Osteocyte (in vitro differentiated cells): ENCODE measurements around the gene SPATS2L. TPM values are rescaled to one million over a fixed set of nuclear protein-coding genes. Genes with fewer than 3 reads are reported as not detected.

Experiments used
- DNase-seq: peaks from one replicate; pipeline ENCODE4 v3.0.0; 2021; ENCODE audit warnings: mixed read lengths; ENCODE audit not compliant: unreplicated experiment; ENCODE audit errors: extremely low spot score
- H3K27ac Mint-ChIP-seq: one replicate; pipeline ENCODE4 v1.8.0; 2021; ENCODE audit warnings: mild to moderate bottlenecking, mixed read lengths; ENCODE audit not compliant: unreplicated experiment
- H3K27me3 Mint-ChIP-seq: one replicate; pipeline ENCODE4 v1.8.0; 2021; ENCODE audit warnings: mixed read lengths; ENCODE audit not compliant: unreplicated experiment
- H3K36me3 Mint-ChIP-seq: one replicate; pipeline ENCODE4 v1.8.0; 2021; ENCODE audit warnings: mixed read lengths; ENCODE audit not compliant: unreplicated experiment
- H3K4me1 Mint-ChIP-seq: one replicate; pipeline ENCODE4 v1.8.0; 2021; ENCODE audit warnings: mixed read lengths; ENCODE audit not compliant: unreplicated experiment
- H3K4me3 Mint-ChIP-seq: one replicate; pipeline ENCODE4 v1.8.0; 2021; ENCODE audit warnings: mild to moderate bottlenecking, moderate library complexity, mixed read lengths; ENCODE audit not compliant: unreplicated experiment
- H3K9me3 Mint-ChIP-seq: one replicate; pipeline ENCODE4 v1.8.0; 2021; ENCODE audit warnings: mixed read lengths; ENCODE audit not compliant: unreplicated experiment
- total RNA-seq: library from RNA; stranded (reverse); gene quantifications from 2 replicates; pipeline ENCODE4 v1.2.1, GENCODE V29; 2021
- TF ChIP-seq, protein P1 (sequence below): fragments of 200-600 bp; sonication (generic); IDR thresholded peaks from 2 replicates; pipeline ENCODE4 v1.5.0; 2021; ENCODE audit warnings: antibody characterized with exemption, mild to moderate bottlenecking, moderate library complexity

The SPATS2L gene
- total RNA-seq, 1 donor from 2014 or later: 152 TPM

- Mint-ChIP-seq H3K9me3 (no peaks in the 10 kb centered on the region), H3K4me3 (no peak overlapping the region), H3K36me3 (peaks cover 8% of the 10 kb centered on the region), H3K27ac (peak overlapping the region; percentile 31), H3K4me1 (peaks cover 51% of the 10 kb centered on the region), H3K27me3 (no peaks in the 10 kb centered on the region)
- no peak for DNase-seq
- TF ChIP-seq, protein P1, sequence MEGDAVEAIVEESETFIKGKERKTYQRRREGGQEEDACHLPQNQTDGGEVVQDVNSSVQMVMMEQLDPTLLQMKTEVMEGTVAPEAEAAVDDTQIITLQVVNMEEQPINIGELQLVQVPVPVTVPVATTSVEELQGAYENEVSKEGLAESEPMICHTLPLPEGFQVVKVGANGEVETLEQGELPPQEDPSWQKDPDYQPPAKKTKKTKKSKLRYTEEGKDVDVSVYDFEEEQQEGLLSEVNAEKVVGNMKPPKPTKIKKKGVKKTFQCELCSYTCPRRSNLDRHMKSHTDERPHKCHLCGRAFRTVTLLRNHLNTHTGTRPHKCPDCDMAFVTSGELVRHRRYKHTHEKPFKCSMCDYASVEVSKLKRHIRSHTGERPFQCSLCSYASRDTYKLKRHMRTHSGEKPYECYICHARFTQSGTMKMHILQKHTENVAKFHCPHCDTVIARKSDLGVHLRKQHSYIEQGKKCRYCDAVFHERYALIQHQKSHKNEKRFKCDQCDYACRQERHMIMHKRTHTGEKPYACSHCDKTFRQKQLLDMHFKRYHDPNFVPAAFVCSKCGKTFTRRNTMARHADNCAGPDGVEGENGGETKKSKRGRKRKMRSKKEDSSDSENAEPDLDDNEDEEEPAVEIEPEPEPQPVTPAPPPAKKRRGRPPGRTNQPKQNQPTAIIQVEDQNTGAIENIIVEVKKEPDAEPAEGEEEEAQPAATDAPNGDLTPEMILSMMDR: no peak
These were observed 43.4 kb downstream of the SPATS2L start for GRCh38 chr2:200349868-200350267.

GRCh38 chr2:200350850-200351285 lies 44.4 kb downstream of the SPATS2L start:
- peaks cover 53% of the 10 kb centered on the region for H3K4me1 Mint-ChIP-seq

DNA sequence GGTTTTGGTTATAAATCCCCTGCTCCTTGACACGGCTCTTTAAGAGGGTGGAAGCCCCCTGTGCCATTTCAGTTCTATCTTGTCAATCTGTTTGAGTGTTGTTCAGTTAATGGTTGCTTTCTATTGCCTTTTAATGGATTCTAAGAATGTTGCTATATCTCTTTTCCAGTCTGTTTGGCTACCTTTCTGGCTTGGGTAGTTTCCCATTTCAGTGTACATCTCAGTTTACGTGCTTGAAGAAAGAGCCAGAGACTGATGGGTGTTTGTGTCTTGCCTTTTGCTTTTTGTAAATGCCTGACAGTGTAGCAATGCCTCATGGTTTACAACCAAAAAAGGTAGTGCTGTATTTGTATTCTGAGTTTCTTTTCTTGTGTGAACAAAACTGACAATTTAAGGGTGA lies 45.3 kb downstream of the SPATS2L start:
- Mint-ChIP-seq H3K27ac (peak overlapping the region; percentile 28), H3K36me3 (peaks cover 13% of the 10 kb centered on the region), H3K9me3 (no peaks in the 10 kb centered on the region), H3K27me3 (no peaks in the 10 kb centered on the region), H3K4me3 (no peak overlapping the region), H3K4me1 (peaks cover 54% of the 10 kb centered on the region)
- TF ChIP-seq, protein P1: no peak
- DNase-seq: no peak

More at GRCh38 chr2:200350850-200351285, 44.4 kb downstream of the SPATS2L start:
- Mint-ChIP-seq H3K27ac (peak overlapping the region; percentile 42), H3K9me3 (no peaks in the 10 kb centered on the region), H3K27me3 (no peaks in the 10 kb centered on the region), H3K4me3 (no peak overlapping the region), H3K36me3 (peaks cover 13% of the 10 kb centered on the region)
- TF ChIP-seq, protein P1: no peak
- no peak for DNase-seq

DNA sequence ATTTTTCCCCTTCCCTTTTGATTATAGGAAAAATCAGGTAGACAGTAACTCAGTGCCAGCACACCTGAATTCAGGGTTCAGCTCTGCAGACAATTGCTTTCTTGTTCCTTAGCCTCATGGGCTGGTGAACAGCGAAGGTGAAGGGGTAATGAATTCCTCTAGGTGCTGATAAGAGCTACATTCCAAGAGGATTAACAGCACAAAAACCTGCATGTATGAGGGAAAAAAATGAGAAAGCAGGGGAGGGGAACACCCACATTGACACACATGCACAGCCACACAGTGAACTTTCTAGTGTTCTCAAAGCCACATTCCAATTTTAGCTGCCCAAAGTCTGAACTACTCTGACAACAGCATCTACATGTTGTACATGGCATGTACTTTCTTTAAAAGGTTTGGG lies 46.1 kb downstream of the SPATS2L start:
- peak overlapping the region; percentile 42 for H3K27ac Mint-ChIP-seq
- H3K4me3 Mint-ChIP-seq: no peak overlapping the region
- no peaks in the 10 kb centered on the region for H3K9me3 Mint-ChIP-seq
- TF ChIP-seq, protein P1: no peak
- peaks cover 63% of the 10 kb centered on the region for H3K4me1 Mint-ChIP-seq
- H3K36me3 Mint-ChIP-seq: peaks cover 13% of the 10 kb centered on the region
- no peak for DNase-seq
- H3K27me3 Mint-ChIP-seq: no peaks in the 10 kb centered on the region

GRCh38 chr2:200353120-200353519 lies 46.6 kb downstream of the SPATS2L start:
- Mint-ChIP-seq H3K27me3 (no peaks in the 10 kb centered on the region), H3K36me3 (peaks cover 13% of the 10 kb centered on the region), H3K4me1 (peaks cover 67% of the 10 kb centered on the region), H3K9me3 (no peaks in the 10 kb centered on the region), H3K27ac (peak overlapping the region; percentile 33), H3K4me3 (no peak overlapping the region)
- TF ChIP-seq, protein P1: no peak
- DNase-seq: no peak
